ENCODE results near the gene CAMP. TPM values are rescaled to one million over a fixed set of nuclear protein-coding genes. Genes with fewer than 3 reads are reported as not detected.

Gene CAMP
- total RNA-seq, 1 experiment from 2014 or later = 100 TPM

DNA sequence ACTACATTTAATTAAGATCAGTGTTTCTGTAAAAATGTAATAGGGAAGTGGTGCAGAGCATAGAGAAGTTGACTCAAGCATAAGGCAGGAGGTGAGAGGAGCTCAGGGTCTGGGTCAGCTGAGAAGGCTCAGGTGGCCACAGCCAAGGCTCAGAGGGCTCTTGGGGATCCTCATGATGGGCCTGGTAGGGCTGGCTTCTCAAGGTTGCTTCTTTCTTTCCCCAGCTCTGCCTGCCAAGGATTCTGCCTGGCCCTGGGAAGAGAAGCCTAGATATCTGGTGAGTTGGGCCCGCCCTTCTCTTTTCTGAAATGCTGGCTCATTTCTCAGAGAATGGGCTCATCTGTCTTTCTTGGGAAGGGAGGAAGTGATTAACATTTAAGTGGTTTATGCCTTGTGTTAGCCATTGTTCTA is 24.1 kb downstream of the CAMP start:
- Histone ChIP-seq H3K4me1 (ENCODE audit: low read length) (peaks cover 36% of the 10 kb centered on the region), H3K4me3 (ENCODE audit: low read length) (no peak overlapping the region), H3K4me2 (ENCODE audit: low read depth, low read length, poor library complexity, severe bottlenecking) (no peak overlapping the region), H3K27ac (ENCODE audit: low read length) (peak overlapping the region; percentile 60), H4K20me1 (ENCODE audit: insufficient read depth, low read depth, low read length) (no peaks in the 10 kb centered on the region), H3K9ac (ENCODE audit: low read length) (no peak overlapping the region), H3K27me3 (ENCODE audit: low read length) (no peaks in the 10 kb centered on the region), H2AFZ (ENCODE audit: low read length) (no peak overlapping the region), H3K9me2 (replicated peaks; ENCODE audit: insufficient read depth, low read length) (no peaks in the 10 kb centered on the region), H3K9me3 (ENCODE audit: low read length) (no peaks in the 10 kb centered on the region), H3K36me3 (ENCODE audit: insufficient read depth, low read length) (peaks cover 15% of the 10 kb centered on the region), H3K79me2 (ENCODE audit: low read length) (peaks cover 61% of the 10 kb centered on the region)
- peak; percentile 51 for DNase-seq

DNA sequence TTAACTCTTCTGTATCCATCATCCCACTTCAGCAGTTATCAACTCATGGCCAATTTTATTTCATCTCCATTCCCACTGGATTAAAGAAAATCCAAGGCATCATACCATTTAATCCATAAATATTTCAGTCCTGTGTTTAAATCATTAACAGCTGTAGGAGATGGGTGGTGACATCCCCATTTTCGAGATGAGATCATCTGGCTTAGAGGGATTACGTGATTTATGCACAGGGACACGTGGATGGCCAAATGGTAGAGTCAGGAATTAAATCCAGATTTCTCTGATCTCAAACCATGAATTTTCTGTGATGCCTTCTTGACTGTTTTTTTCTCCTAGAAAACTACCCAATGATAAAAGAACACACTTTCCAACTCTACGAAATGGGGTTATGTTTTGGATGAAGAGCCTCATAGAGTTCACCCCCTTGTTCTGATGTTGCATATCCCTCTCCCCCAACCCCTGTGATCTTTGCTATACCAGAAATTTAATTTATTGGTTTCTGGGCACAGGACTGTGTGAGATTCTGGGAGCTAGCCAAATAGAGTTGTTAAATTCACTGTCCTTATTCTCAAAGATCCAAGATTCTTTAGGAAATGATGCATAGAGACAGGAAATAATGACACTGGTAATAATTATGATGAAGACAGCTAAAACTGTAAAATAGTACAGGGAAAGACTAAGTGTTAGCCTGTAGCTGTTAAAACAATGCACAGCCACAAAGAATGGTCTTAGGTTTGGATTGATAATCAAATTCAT is 25.0 kb downstream of the CAMP start:
- Histone ChIP-seq H2AFZ (ENCODE audit: low read length) (no peak overlapping the region), H3K9me2 (replicated peaks; ENCODE audit: insufficient read depth, low read length) (no peaks in the 10 kb centered on the region), H3K27me3 (ENCODE audit: low read length) (no peaks in the 10 kb centered on the region), H3K9ac (ENCODE audit: low read length) (no peak overlapping the region), H4K20me1 (ENCODE audit: insufficient read depth, low read depth, low read length) (no peaks in the 10 kb centered on the region), H3K27ac (ENCODE audit: low read length) (no peak overlapping the region), H3K4me2 (ENCODE audit: low read depth, low read length, poor library complexity, severe bottlenecking) (no peak overlapping the region), H3K36me3 (ENCODE audit: insufficient read depth, low read length) (peaks cover 21% of the 10 kb centered on the region), H3K9me3 (ENCODE audit: low read length) (no peaks in the 10 kb centered on the region), H3K4me1 (ENCODE audit: low read length) (peaks cover 27% of the 10 kb centered on the region), H3K4me3 (ENCODE audit: low read length) (no peak overlapping the region), H3K79me2 (ENCODE audit: low read length) (peaks cover 61% of the 10 kb centered on the region)
- no peak for DNase-seq

DNA sequence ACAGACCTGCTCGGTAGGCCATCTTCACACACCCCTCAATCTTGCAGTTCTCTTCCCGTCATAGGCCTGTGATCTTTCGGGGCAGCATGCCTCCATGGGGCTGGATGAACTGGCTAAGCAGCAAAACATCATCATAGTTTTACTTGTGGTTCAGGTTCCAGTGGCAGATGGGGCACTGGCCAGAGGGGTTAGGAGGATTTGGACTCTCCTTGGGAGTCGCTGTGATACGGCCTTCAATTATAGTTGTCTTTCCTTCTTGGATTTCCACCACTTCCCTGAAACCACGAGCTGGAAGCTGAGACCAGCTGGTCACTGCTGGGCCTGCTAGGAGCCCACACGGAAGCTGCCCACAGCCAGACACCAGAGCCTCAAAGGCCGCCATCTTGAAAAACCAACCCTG is 33.3 kb downstream of the CAMP start:
- Histone ChIP-seq H3K4me2 (ENCODE audit: low read depth, low read length, poor library complexity, severe bottlenecking) (no peak overlapping the region), H3K4me3 (ENCODE audit: low read length) (no peak overlapping the region), H2AFZ (ENCODE audit: low read length) (no peak overlapping the region), H3K36me3 (ENCODE audit: insufficient read depth, low read length) (peaks cover 42% of the 10 kb centered on the region), H3K27me3 (ENCODE audit: low read length) (no peaks in the 10 kb centered on the region), H3K79me2 (ENCODE audit: low read length) (peaks cover 60% of the 10 kb centered on the region), H3K9me3 (ENCODE audit: low read length) (no peaks in the 10 kb centered on the region), H3K9me2 (replicated peaks; ENCODE audit: insufficient read depth, low read length) (no peaks in the 10 kb centered on the region), H3K4me1 (ENCODE audit: low read length) (peaks cover 17% of the 10 kb centered on the region), H4K20me1 (ENCODE audit: insufficient read depth, low read depth, low read length) (no peaks in the 10 kb centered on the region), H3K9ac (ENCODE audit: low read length) (no peak overlapping the region), H3K27ac (ENCODE audit: low read length) (no peak overlapping the region)
- no peak for DNase-seq

DNA sequence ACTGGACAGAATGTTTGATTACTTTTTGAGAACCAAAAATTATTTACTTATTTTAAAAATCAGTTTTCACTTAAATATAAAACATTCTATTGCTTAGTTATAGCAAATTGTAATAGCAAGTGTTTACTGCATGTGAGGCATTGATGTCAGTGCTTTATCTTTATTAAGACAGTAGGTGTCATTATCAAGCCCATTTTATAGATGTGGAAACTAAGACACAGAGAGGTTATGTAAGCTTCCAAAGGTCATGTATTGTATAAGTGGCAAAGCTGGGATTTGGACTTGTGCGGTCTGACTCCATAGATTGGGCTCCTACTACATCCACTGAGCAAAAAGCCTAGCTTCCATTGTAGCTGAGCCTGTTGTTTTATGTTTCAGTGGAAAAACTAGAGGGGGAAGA is 35.2 kb downstream of the CAMP start:
- Histone ChIP-seq H3K4me3 (ENCODE audit: low read length) (no peak overlapping the region), H3K36me3 (ENCODE audit: insufficient read depth, low read length) (peaks cover 50% of the 10 kb centered on the region), H3K9ac (ENCODE audit: low read length) (no peak overlapping the region), H3K79me2 (ENCODE audit: low read length) (peaks cover 57% of the 10 kb centered on the region), H3K9me2 (replicated peaks; ENCODE audit: insufficient read depth, low read length) (no peaks in the 10 kb centered on the region), H3K4me2 (ENCODE audit: low read depth, low read length, poor library complexity, severe bottlenecking) (no peak overlapping the region), H2AFZ (ENCODE audit: low read length) (no peak overlapping the region), H3K27ac (ENCODE audit: low read length) (no peak overlapping the region), H3K9me3 (ENCODE audit: low read length) (no peaks in the 10 kb centered on the region), H4K20me1 (ENCODE audit: insufficient read depth, low read depth, low read length) (no peaks in the 10 kb centered on the region), H3K27me3 (ENCODE audit: low read length) (no peaks in the 10 kb centered on the region), H3K4me1 (ENCODE audit: low read length) (peaks cover 22% of the 10 kb centered on the region)
- DNase-seq = no peak

DNA sequence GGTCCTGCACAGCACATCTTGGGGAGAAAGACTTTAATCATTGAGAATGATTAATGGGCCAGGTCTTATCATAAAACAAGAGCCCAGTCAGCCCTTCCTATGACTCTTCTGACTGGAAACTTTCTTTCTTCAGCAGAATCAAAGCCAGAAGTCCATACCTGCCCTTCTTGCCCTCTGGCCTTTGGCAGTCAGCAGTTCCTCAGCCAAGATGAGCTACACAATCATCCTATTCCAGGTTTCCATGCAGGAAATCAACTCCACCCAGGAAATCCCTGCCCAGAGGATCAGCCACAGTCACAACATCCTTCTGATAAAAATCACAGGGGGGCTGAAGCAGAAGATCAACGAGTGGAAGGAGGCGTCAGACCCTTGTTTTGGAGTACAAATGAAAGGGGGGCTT is 44.5 kb downstream of the CAMP start:
- no peak overlapping the region for H3K9ac ChIP-seq (ENCODE audit: low read length)
- no peaks in the 10 kb centered on the region for H3K9me3 ChIP-seq (ENCODE audit: low read length)
- H3K4me2 ChIP-seq (ENCODE audit: low read depth, low read length, poor library complexity, severe bottlenecking) = no peak overlapping the region
- H4K20me1 ChIP-seq (ENCODE audit: insufficient read depth, low read depth, low read length) = no peaks in the 10 kb centered on the region
- H2AFZ ChIP-seq (ENCODE audit: low read length) = no peak overlapping the region
- peaks cover 10% of the 10 kb centered on the region for H3K4me1 ChIP-seq (ENCODE audit: low read length)
- DNase-seq = no peak
- H3K27me3 ChIP-seq (ENCODE audit: low read length) = no peaks in the 10 kb centered on the region
- no peak overlapping the region for H3K27ac ChIP-seq (ENCODE audit: low read length)
- no peak overlapping the region for H3K4me3 ChIP-seq (ENCODE audit: low read length)
- peaks cover 51% of the 10 kb centered on the region for H3K36me3 ChIP-seq (ENCODE audit: insufficient read depth, low read length)
- no peaks in the 10 kb centered on the region for H3K9me2 ChIP-seq (replicated peaks; ENCODE audit: insufficient read depth, low read length)
- H3K79me2 ChIP-seq (ENCODE audit: low read length) = no peaks in the 10 kb centered on the region

DNA sequence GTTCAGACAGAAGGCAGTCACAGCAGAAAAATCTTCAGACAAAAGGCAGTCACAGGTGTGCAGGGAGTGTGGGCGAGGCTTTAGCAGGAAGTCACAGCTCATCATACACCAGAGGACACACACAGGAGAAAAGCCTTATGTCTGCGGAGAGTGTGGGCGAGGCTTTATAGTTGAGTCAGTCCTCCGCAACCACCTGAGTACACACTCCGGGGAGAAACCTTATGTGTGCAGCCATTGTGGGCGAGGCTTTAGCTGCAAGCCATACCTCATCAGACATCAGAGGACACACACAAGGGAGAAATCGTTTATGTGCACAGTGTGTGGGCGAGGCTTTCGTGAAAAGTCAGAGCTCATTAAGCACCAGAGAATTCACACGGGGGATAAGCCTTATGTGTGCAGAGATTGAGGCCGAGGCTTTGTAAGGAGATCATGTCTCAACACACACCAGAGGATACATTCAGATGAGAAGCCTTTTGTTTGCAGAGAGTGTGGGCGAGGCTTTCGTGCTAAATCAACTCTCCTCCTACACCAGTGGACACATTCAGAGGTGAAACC is 45.2 kb downstream of the CAMP start:
- Histone ChIP-seq H3K9me2 (replicated peaks; ENCODE audit: insufficient read depth, low read length) (no peaks in the 10 kb centered on the region), H3K79me2 (ENCODE audit: low read length) (no peaks in the 10 kb centered on the region), H3K4me1 (ENCODE audit: low read length) (peaks cover 10% of the 10 kb centered on the region), H3K9me3 (ENCODE audit: low read length) (no peaks in the 10 kb centered on the region), H3K9ac (ENCODE audit: low read length) (no peak overlapping the region), H4K20me1 (ENCODE audit: insufficient read depth, low read depth, low read length) (no peaks in the 10 kb centered on the region), H3K36me3 (ENCODE audit: insufficient read depth, low read length) (peaks cover 49% of the 10 kb centered on the region), H3K27ac (ENCODE audit: low read length) (no peak overlapping the region), H2AFZ (ENCODE audit: low read length) (no peak overlapping the region), H3K4me3 (ENCODE audit: low read length) (no peak overlapping the region), H3K4me2 (ENCODE audit: low read depth, low read length, poor library complexity, severe bottlenecking) (no peak overlapping the region), H3K27me3 (ENCODE audit: low read length) (no peaks in the 10 kb centered on the region)
- no peak for DNase-seq

DNA sequence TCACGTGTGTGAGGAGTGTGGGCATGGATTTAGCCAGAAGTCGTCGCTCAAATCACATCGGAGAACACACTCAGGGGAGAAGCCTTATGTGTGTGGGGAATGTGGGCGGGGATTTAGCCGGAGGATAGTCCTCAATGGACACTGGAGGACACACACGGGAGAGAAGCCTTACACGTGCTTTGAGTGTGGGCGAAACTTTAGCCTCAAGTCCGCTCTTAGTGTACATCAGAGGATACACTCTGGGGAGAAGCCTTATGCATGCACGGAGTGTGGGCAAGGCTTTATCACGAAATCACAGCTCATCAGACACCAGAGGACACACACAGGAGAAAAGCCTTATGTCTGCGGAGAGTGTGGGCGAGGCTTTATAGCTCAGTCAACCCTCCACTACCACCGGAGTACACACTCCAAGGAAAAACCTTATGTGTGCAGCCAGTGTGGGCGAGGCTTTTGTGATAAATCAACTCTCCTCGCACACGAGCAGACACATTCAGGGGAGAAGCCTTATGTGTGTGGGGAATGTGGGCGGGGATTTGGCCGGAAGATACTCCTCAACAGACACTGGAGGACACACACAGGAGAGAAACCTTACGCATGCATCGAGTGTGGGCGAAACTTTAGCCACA is 45.8 kb downstream of the CAMP start:
- DNase-seq = no peak
- H4K20me1 ChIP-seq (ENCODE audit: insufficient read depth, low read depth, low read length) = no peaks in the 10 kb centered on the region
- H3K4me2 ChIP-seq (ENCODE audit: low read depth, low read length, poor library complexity, severe bottlenecking) = no peak overlapping the region
- H3K9me2 ChIP-seq (replicated peaks; ENCODE audit: insufficient read depth, low read length) = no peaks in the 10 kb centered on the region
- no peaks in the 10 kb centered on the region for H3K9me3 ChIP-seq (ENCODE audit: low read length)
- H3K4me3 ChIP-seq (ENCODE audit: low read length) = no peak overlapping the region
- no peak overlapping the region for H3K27ac ChIP-seq (ENCODE audit: low read length)
- H3K36me3 ChIP-seq (ENCODE audit: insufficient read depth, low read length) = peaks cover 43% of the 10 kb centered on the region
- H3K4me1 ChIP-seq (ENCODE audit: low read length) = peaks cover 10% of the 10 kb centered on the region
- H3K27me3 ChIP-seq (ENCODE audit: low read length) = no peaks in the 10 kb centered on the region
- H3K9ac ChIP-seq (ENCODE audit: low read length) = no peak overlapping the region
- H2AFZ ChIP-seq (ENCODE audit: low read length) = no peak overlapping the region
- no peaks in the 10 kb centered on the region for H3K79me2 ChIP-seq (ENCODE audit: low read length)

DNA sequence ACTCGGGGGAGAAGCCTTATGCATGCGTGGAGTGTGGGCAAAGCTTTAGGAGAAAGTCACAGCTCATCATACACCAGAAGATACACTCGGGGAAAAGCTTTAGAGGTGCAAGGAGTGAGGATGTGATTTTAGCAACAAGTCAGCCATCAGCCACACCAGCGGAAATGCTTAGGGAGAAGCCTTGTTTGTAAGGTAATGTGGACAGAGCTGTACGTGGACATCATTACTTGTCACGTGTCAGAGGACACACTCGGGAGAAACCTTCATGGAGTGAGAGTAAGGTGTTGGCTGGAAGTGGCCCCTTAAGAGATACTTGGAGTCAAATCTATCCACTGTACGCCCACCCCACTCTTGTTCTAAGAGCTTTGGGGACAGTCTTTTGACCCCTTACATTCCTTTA is 46.3 kb downstream of the CAMP start:
- DNase-seq = no peak
- H3K27me3 ChIP-seq (ENCODE audit: low read length) = no peaks in the 10 kb centered on the region
- no peaks in the 10 kb centered on the region for H4K20me1 ChIP-seq (ENCODE audit: insufficient read depth, low read depth, low read length)
- H3K4me3 ChIP-seq (ENCODE audit: low read length) = no peak overlapping the region
- no peak overlapping the region for H3K27ac ChIP-seq (ENCODE audit: low read length)
- H3K9me2 ChIP-seq (replicated peaks; ENCODE audit: insufficient read depth, low read length) = no peaks in the 10 kb centered on the region
- no peak overlapping the region for H3K9ac ChIP-seq (ENCODE audit: low read length)
- H3K36me3 ChIP-seq (ENCODE audit: insufficient read depth, low read length) = peaks cover 43% of the 10 kb centered on the region
- H3K9me3 ChIP-seq (ENCODE audit: low read length) = no peaks in the 10 kb centered on the region
- peaks cover 10% of the 10 kb centered on the region for H3K4me1 ChIP-seq (ENCODE audit: low read length)
- H3K4me2 ChIP-seq (ENCODE audit: low read depth, low read length, poor library complexity, severe bottlenecking) = no peak overlapping the region
- H3K79me2 ChIP-seq (ENCODE audit: low read length) = no peaks in the 10 kb centered on the region
- no peak overlapping the region for H2AFZ ChIP-seq (ENCODE audit: low read length)

All from Karpas-422 (cell line).